ENCODE measurements around the gene ADGRA1. TPM values are rescaled to one million over a fixed set of nuclear protein-coding genes. Genes with fewer than 3 reads are reported as not detected.

Gene ADGRA1
- total RNA-seq, 1 donor, result not detected

DNA sequence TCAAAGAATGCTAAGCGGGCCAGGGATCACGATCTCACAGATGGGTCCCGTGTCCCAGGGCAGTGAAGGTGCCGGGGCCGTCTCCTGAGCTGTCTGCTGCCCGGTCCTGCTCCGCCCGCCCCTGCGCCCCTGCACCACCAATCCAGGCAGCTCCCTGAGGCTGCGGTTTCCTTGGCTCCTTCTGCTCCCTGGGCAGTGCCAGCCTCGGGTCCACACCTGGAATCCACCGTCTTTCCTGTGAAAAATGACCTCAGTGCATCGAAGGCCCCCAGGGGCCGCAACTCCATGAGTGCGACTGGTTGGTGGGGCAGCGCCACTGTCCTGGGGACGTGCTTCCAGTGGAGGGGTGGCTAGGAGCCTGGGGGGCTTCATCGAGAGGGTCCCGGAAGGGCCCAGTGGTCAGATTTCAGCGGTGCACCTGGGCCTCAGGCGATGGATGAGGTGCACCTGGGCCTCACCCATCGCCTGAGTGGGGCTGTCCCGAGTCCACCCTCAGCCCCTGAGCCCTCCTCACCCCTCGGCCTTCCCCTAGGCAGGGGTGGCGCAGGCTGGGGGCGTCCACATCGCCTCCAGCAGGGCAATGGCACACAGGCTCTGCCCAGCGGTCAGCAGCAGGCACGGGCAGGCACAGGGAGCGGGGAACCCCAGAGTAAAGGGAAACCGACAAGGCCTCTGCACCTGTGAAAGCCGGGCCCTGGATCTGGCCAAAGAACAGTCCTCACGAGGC lies 27.2 kb downstream of the ADGRA1 start:
- no peak overlapping the region for H3K4me3 ChIP-seq (ENCODE audit: low read depth, low read length)
- TF ChIP-seq, protein P1, sequence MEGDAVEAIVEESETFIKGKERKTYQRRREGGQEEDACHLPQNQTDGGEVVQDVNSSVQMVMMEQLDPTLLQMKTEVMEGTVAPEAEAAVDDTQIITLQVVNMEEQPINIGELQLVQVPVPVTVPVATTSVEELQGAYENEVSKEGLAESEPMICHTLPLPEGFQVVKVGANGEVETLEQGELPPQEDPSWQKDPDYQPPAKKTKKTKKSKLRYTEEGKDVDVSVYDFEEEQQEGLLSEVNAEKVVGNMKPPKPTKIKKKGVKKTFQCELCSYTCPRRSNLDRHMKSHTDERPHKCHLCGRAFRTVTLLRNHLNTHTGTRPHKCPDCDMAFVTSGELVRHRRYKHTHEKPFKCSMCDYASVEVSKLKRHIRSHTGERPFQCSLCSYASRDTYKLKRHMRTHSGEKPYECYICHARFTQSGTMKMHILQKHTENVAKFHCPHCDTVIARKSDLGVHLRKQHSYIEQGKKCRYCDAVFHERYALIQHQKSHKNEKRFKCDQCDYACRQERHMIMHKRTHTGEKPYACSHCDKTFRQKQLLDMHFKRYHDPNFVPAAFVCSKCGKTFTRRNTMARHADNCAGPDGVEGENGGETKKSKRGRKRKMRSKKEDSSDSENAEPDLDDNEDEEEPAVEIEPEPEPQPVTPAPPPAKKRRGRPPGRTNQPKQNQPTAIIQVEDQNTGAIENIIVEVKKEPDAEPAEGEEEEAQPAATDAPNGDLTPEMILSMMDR (IDR thresholded peaks at IDR 0.05; ENCODE audit: insufficient read depth, low read length), result no peak
- DNase-seq (ENCODE audit: low read depth), result no peak

DNA sequence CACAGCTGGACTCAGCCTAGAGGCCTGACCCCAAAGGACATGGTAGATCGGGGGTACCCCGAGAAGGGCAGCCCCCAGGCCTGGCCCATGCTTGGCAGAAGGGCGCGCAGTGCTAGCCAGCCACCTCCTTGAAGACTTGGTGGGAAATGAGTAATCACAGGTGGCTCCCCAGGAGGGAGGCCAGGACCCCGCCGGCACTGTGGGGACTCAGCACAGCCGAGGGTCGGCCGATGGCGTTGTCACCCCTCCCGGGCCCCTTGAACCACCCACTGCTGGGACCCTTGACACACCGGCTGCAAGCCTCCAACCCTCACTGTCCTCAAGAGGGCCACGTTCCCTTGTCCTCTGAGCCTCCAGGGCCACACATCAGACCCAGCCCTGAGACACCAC lies 27.7 kb downstream of the ADGRA1 start:
- TF ChIP-seq, protein P1 (IDR thresholded peaks at IDR 0.05; ENCODE audit: insufficient read depth, low read length), result no peak
- H3K4me3 ChIP-seq (ENCODE audit: low read depth, low read length), result no peak overlapping the region
- DNase-seq (ENCODE audit: low read depth), result no peak

DNA sequence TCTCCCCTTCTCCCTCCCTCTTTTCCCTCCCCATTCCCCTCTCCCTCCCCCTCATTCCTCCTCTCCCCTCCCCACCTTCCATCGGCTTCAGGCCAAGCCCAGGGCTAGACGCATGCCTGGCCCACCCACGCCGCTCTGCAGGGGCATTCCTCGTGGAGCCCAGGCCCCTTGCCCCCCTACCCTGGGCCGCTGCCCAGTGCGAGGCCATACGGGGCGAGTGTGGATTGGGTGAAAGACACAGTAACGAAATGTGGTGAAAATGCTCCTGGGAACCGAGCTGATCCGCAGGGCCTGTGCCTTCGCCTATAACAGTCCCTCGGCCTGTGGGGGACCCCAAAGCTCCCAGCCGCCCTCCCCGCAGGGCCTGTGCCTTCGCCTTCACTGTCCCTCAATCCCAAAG lies 28.3 kb downstream of the ADGRA1 start:
- H3K4me3 ChIP-seq (ENCODE audit: low read depth, low read length), result no peak overlapping the region
- no peak for DNase-seq (ENCODE audit: low read depth)
- TF ChIP-seq, protein P1 (IDR thresholded peaks at IDR 0.05; ENCODE audit: insufficient read depth, low read length), result no peak

DNA sequence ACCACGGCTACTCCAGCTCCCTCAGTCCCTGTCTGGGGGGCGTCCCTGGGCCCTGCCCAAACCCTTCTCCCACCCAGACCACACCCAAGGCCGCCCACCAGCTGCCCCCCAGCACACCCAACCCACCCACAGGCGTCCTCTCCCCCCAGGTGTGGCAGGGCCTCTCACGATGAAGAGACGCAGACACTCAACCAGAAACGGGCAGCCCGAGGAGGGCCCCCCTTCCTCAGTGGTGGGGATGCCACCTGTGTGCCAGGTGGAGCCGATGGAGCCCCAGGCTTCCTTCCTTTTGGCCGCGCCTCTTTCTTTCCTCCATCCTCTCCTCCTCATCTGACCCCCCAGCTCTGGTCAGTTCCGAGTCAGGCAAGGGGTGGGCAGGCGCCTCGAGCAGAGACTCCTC lies 28.7 kb downstream of the ADGRA1 start:
- H3K4me3 ChIP-seq (ENCODE audit: low read depth, low read length), result no peak overlapping the region
- TF ChIP-seq, protein P1 (IDR thresholded peaks at IDR 0.05; ENCODE audit: insufficient read depth, low read length), result no peak
- no peak for DNase-seq (ENCODE audit: low read depth)

DNA sequence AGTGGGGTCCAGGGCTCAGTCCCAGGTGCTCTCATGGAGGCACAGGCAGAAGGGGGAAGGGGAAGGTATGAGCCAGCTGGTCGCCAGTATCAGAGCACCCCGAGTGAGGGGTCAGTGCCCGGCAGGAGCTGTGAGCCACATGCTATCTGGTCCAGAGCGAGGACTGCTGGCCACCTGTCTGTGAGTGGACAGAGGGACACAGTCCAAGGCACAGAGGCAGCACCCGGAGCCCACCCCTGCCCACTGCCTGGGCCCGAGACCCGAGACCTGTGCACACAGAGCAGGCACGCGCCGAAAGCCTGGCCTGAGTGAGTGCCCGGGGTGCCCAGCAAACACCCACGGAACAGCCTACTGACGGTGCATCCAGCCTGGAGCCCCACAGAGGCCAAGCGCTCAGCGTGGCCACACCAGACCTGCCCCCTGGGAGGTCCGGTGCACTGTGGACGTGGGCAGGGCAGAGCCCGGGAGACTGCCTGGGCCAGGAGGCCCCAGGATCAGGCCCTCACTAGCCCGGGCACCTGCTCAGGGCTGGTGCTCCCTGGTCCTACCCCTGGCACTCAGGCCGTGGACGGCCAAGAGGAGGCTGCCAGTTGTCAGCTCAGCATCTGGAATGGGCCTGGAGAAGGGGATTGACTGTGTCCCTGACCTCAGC lies 29.4 kb downstream of the ADGRA1 start:
- TF ChIP-seq, protein P1 (IDR thresholded peaks at IDR 0.05; ENCODE audit: insufficient read depth, low read length), result no peak

DNA sequence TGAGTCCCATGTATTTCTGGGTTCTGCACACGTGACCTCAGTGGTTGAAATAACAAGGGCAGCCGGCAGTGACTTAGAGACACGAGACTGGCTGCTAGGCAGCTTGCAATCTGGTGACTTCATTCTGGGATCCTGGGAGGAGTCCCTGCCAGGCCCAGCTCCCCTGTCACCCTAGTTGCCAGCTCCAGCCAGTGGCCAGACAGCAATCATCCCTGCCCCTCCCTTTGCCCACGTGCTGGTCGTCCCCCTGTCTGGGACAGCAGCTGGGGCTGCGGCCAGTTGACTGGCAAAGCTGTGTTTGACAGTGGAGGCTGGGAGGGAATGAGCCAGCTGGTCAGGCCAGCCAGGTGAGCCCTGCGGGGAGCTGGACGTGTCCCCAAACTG lies 30.0 kb downstream of the ADGRA1 start:
- TF ChIP-seq, protein P1 (IDR thresholded peaks at IDR 0.05; ENCODE audit: insufficient read depth, low read length), result no peak
- no peak overlapping the region for H3K4me3 ChIP-seq (ENCODE audit: low read depth, low read length)
- no peak for DNase-seq (ENCODE audit: low read depth)

More for the DNA sequence above, 29.4 kb downstream of the ADGRA1 start:
- DNase-seq (ENCODE audit: low read depth), result no peak
- H3K4me3 ChIP-seq (ENCODE audit: low read depth, low read length), result no peak overlapping the region
